ENCODE measurements around the gene HSPA12A. TPM values are rescaled to one million over a fixed set of nuclear protein-coding genes. Genes with fewer than 3 reads are reported as not detected.
A peak's percentile ranks its signal among the peaks of the same experiment; 100 is the strongest.

HSPA12A gene
- total RNA-seq, 4 donors from 2014 or later: 125 to 187 (median 147) TPM

DNA sequence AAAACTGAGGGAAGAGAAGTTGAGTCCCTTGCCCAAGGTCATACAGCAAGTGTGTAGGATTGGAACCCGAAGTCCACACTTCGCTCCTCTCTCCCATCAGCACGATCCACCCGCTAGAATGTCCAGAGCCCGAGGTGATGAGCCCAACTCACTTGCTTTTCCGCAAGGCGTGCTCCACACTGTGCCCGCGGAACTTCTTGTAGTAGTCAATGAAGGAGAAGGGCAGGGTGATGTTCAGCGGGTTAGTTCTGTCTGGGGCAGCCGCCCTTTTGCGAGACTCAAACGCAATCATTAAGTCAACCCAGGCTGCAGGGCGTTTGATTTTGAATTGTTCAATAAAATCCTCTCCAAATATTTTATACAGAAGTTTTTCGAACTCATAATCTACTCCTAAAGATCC is 63.0 kb downstream of the HSPA12A start:
- TF ChIP-seq, protein P1, sequence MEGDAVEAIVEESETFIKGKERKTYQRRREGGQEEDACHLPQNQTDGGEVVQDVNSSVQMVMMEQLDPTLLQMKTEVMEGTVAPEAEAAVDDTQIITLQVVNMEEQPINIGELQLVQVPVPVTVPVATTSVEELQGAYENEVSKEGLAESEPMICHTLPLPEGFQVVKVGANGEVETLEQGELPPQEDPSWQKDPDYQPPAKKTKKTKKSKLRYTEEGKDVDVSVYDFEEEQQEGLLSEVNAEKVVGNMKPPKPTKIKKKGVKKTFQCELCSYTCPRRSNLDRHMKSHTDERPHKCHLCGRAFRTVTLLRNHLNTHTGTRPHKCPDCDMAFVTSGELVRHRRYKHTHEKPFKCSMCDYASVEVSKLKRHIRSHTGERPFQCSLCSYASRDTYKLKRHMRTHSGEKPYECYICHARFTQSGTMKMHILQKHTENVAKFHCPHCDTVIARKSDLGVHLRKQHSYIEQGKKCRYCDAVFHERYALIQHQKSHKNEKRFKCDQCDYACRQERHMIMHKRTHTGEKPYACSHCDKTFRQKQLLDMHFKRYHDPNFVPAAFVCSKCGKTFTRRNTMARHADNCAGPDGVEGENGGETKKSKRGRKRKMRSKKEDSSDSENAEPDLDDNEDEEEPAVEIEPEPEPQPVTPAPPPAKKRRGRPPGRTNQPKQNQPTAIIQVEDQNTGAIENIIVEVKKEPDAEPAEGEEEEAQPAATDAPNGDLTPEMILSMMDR (IDR thresholded peaks at IDR 0.05): no peak
- TF ChIP-seq EP300 (IDR thresholded peaks at IDR 0.05) (no peak), POLR2A (IDR thresholded peaks at IDR 0.05) (no peak)
- H3K4me3 ChIP-seq: no peak overlapping the region
- no peaks in the 10 kb centered on the region for H3K27me3 ChIP-seq
- DNase-seq (ENCODE audit: low spot score in 2 of 2): no peak
- H3K27ac ChIP-seq: peak overlapping the region in 1 of 4 donors; percentile 21
- H3K9me3 ChIP-seq: no peaks in the 10 kb centered on the region
- WGBS, 2 donors: 93 to 95% methylated on average over 15 of the region's 15 CpGs
- peaks cover 0 to 16% (median 1%) of the 10 kb centered on the region in 4 donors for H3K4me1 ChIP-seq
- peaks cover 0 to 61% (median 0%) of the 10 kb centered on the region in 3 donors for H3K36me3 ChIP-seq

DNA sequence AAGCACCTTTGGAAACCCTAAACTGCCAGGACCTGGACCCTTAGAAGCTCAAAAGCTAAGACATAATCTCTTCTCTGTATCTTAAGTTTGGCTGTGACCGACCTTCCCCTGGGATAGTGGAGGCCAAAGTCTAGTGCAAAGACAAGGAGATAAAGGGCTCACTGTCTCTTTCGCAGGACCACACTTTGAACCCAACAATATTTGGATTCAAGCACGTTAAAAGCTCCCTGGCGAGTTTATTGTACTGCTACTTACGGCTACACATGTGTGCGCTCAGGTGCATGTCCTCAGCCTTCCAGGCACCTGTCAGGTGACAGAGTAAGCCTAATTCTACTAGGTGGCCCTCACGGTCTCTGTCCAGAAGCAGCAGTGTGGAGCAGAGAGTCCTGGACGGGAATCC is 65.7 kb downstream of the HSPA12A start:
- peaks cover 0 to 6% (median 0%) of the 10 kb centered on the region in 4 donors for H3K4me1 ChIP-seq
- 64 to 77% methylated on average over 8 of the region's 8 CpGs for WGBS, 2 donors
- peak overlapping the region in 3 of 4 donors; percentile 1 to 59 (median 52) for H3K27ac ChIP-seq
- H3K36me3 ChIP-seq: peaks cover 0 to 82% (median 0%) of the 10 kb centered on the region in 3 donors
- no peaks in the 10 kb centered on the region for H3K27me3 ChIP-seq
- TF ChIP-seq POLR2A (IDR thresholded peaks at IDR 0.05) (no peak), EP300 (IDR thresholded peaks at IDR 0.05) (no peak)
- TF ChIP-seq, protein P1 (IDR thresholded peaks at IDR 0.05): no peak
- no peak overlapping the region for H3K4me3 ChIP-seq
- H3K9me3 ChIP-seq: no peaks in the 10 kb centered on the region
- DNase-seq (ENCODE audit: low spot score in 2 of 2): no peak

GRCh38 chr10:116676118-116676517 is 66.2 kb downstream of the HSPA12A start:
- H3K36me3 ChIP-seq: peaks cover 0 to 76% (median 0%) of the 10 kb centered on the region in 3 donors
- no peak overlapping the region for H3K4me3 ChIP-seq
- H3K9me3 ChIP-seq: no peaks in the 10 kb centered on the region
- WGBS, 2 donors: 88 to 90% methylated on average over 11 of the region's 11 CpGs
- peak overlapping the region in 2 of 4 donors; percentile 52 to 59 for H3K27ac ChIP-seq
- TF ChIP-seq EP300 (IDR thresholded peaks at IDR 0.05) (no peak), POLR2A (IDR thresholded peaks at IDR 0.05) (no peak)
- TF ChIP-seq, protein P1 (IDR thresholded peaks at IDR 0.05): no peak
- no peak for DNase-seq (ENCODE audit: low spot score in 2 of 2)
- no peaks in the 10 kb centered on the region for H3K27me3 ChIP-seq
- peaks cover 0 to 9% (median 0%) of the 10 kb centered on the region in 4 donors for H3K4me1 ChIP-seq

GRCh38 chr10:116674901-116675423 is 67.4 kb downstream of the HSPA12A start:
- DNase-seq (ENCODE audit: low spot score in 2 of 2): no peak
- Histone ChIP-seq H3K27me3 (no peaks in the 10 kb centered on the region), H3K9me3 (no peaks in the 10 kb centered on the region), H3K27ac (peak overlapping the region in 1 of 4 donors; percentile 13), H3K4me3 (no peak overlapping the region), H3K4me1 (peaks cover 0 to 21% (median 2%) of the 10 kb centered on the region in 4 donors), H3K36me3 (peaks cover 0 to 65% (median 0%) of the 10 kb centered on the region in 3 donors)
- TF ChIP-seq EP300 (IDR thresholded peaks at IDR 0.05) (no peak), POLR2A (IDR thresholded peaks at IDR 0.05) (no peak)
- TF ChIP-seq, protein P1 (IDR thresholded peaks at IDR 0.05): no peak
- WGBS, 2 donors: 90 to 92% methylated on average over 15 to 31 of the region's 32 CpGs

DNA sequence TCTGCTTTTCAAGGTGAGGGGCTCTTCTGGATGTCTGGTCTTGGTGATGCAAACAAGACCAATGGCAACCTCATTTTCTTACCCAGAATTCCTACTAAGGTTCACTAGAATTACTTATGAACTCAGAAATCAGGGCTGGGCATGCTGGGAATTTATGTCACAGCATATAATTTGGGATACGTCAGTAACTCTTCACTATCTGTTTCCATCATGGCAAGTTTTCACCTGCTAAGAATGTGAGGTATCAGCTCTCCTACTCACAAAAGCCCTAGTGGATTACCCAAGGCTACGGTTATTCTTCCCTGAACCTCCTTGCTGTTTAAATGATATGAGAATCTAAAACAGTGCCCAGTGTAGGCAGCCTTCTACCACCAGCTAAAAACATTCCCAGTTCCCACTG is 68.5 kb downstream of the HSPA12A start:
- Histone ChIP-seq H3K4me1 (peaks cover 0 to 28% (median 5%) of the 10 kb centered on the region in 4 donors), H3K36me3 (peaks cover 0 to 57% (median 0%) of the 10 kb centered on the region in 3 donors), H3K9me3 (no peaks in the 10 kb centered on the region), H3K27me3 (no peaks in the 10 kb centered on the region), H3K27ac (no peak overlapping the region), H3K4me3 (no peak overlapping the region)
- TF ChIP-seq, protein P1 (IDR thresholded peaks at IDR 0.05): no peak
- no peak for DNase-seq (ENCODE audit: low spot score in 2 of 2)
- 74% methylated on average over 2 of the region's 2 CpGs for WGBS, 2 donors
